Thymus (tissue), 11 donors: ENCODE results near the gene OTUD3. TPM values are rescaled to one million over a fixed set of nuclear protein-coding genes. Genes with fewer than 3 reads are reported as not detected.

Experiments used
- DNase-seq, 9 donors: peaks; one replicate each; pipeline ENCODE4 v3.0.0-alpha.2; 2013; ENCODE audit warnings: low spot score in 9 of 9, low read depth in 6 of 9, missing footprints in 1 of 9
- H3K27ac ChIP-seq, 2 donors: one replicate each; pipeline ENCODE4 v1.5.1; 2013; ENCODE audit warnings: control low read depth in 1 of 2, low read depth in 1 of 2, low read length in 1 of 2, mild to moderate bottlenecking in 1 of 2, moderate library complexity in 1 of 2
- H3K27me3 ChIP-seq, 2 donors: one replicate each; pipeline ENCODE4 v1.5.1; 2013; ENCODE audit warnings: low read length in 1 of 2; ENCODE audit not compliant: control insufficient read depth in 2 of 2, insufficient read depth in 1 of 2
- H3K36me3 ChIP-seq, 2 donors: one replicate each; pipeline ENCODE4 v1.5.1; 2013; ENCODE audit warnings: low read length in 1 of 2, mild to moderate bottlenecking in 1 of 2, moderate library complexity in 1 of 2; ENCODE audit not compliant: control insufficient read depth in 2 of 2, insufficient read depth in 2 of 2
- H3K4me1 ChIP-seq, 2 donors: one replicate each; pipeline ENCODE4 v1.5.1; 2013; ENCODE audit warnings: low read length in 2 of 2; ENCODE audit not compliant: control insufficient read depth in 2 of 2, insufficient read depth in 2 of 2
- H3K4me3 ChIP-seq, 2 donors: one replicate each; pipeline ENCODE4 v1.5.1; 2013; ENCODE audit warnings: low read length in 2 of 2, control low read depth in 1 of 2, mild to moderate bottlenecking in 1 of 2
- H3K9me3 ChIP-seq, 2 donors: one replicate each; pipeline ENCODE4 v1.5.1; 2013; ENCODE audit warnings: low read length in 1 of 2, mild to moderate bottlenecking in 1 of 2; ENCODE audit not compliant: control insufficient read depth in 2 of 2, insufficient read depth in 1 of 2
- WGBS: extraction: QIAGEN DNeasy Blood & Tissue Kit; methylation state at CpG from one replicate; pipeline ENCODE4 v1.1.7; 2013; 5-methylcytosine and 5-hydroxymethylcytosine counted together
- polyA plus RNA-seq: library from polyadenylated mRNA; stranded (reverse); fragments of 200-250 nt; gene quantifications from one replicate; pipeline ENCODE4 v1.2.3, GENCODE V29; 2013
- total RNA-seq: library from RNA; stranded (reverse); fragments of 120-200 nt; gene quantifications from one replicate; pipeline ENCODE4 v1.2.4, GENCODE V29; 2013
- donor health status: healthy.

The OTUD3 gene
- total and polyA plus RNA-seq, 2 donors = 3.6 to 3.7 TPM

DNA sequence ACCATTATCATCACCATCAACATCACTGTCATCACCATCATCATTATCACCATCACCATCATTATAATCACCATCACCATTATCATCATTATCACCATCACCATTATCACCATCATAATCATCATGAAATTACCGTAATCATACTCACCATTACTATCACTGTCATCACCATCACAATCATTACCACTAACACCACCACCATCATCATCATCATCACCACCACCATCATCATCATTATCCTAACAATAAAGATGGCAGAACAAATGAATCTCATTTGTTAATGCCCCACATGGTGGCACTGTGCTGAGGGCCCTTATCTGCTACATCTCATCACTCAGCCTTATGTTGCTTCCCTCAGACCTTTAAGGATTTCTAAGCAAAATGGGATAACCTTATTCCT is 50.7 kb downstream of the OTUD3 start:
- Histone ChIP-seq H3K9me3 (peaks cover 2 to 12% of the 10 kb centered on the region in 2 donors), H3K4me3 (no peak overlapping the region), H3K36me3 (no peaks in the 10 kb centered on the region), H3K4me1 (no peaks in the 10 kb centered on the region), H3K27ac (no peak overlapping the region), H3K27me3 (no peaks in the 10 kb centered on the region)
- no peak for DNase-seq
- WGBS = 98% methylated on average over 1 of the region's 1 CpG

DNA sequence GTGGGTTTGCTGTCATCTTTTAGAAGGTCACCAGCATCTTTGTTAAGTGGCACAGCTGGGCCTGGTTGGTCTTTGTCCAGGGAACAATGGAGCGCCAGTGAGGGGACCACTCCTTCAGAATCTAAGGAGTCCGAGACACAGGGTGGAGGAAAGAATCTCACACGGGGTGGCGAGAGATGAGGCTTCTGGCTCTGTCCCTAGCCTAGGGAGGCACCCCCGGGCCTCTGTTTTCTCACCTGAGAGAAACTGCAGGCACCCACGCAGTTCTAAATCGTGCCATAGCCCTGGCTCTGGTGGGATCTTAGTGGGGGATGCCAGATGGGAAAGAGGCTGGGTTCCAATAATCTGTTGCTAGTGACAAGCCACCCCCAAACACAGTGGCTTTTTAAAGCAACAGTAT is 52.1 kb downstream of the OTUD3 start:
- Histone ChIP-seq H3K4me3 (no peak overlapping the region), H3K4me1 (no peaks in the 10 kb centered on the region), H3K27me3 (no peaks in the 10 kb centered on the region), H3K27ac (no peak overlapping the region), H3K36me3 (no peaks in the 10 kb centered on the region), H3K9me3 (peaks cover 2 to 12% of the 10 kb centered on the region in 2 donors)
- DNase-seq = no peak
- WGBS = 94% methylated on average over 7 of the region's 7 CpGs

DNA sequence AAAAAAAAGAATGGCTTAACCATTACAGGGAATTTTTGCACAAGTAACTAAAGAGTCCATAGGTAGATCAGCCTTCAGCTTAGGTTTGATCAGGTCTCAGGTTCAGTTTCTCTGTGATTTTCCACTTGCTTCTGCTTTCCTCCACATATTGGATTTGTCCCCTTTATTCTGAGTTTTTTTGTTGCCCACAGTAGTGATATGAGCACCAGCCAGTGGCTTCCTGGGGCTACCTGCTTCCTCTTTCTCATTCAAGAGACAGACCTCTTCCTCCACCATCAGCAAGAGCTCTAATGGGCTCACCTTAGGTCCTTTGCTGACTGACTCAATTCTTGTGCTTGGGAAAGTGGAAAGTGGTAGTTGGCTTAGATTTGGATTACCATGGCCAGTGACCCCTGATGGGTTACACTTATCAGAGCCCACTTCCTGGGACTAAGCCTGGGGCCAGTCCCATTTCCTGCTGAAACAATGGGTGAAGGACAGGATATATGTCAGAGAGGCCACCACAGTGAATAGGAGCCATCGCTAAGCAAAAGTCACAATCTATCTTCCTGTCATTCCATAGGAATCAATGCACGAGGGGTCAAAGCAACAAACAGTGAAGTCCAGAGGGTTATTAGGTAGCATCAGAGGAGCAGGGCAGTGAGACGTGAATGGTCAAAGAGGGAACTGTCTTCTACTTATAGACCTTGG is 54.0 kb downstream of the OTUD3 start:
- 69% methylated on average over 3 of the region's 3 CpGs for WGBS
- H3K4me3 ChIP-seq = no peak overlapping the region
- H3K4me1 ChIP-seq = no peaks in the 10 kb centered on the region
- no peak for DNase-seq
- H3K27ac ChIP-seq = no peak overlapping the region
- no peaks in the 10 kb centered on the region for H3K36me3 ChIP-seq
- H3K27me3 ChIP-seq = no peaks in the 10 kb centered on the region
- H3K9me3 ChIP-seq = peaks cover 2 to 12% of the 10 kb centered on the region in 2 donors

DNA sequence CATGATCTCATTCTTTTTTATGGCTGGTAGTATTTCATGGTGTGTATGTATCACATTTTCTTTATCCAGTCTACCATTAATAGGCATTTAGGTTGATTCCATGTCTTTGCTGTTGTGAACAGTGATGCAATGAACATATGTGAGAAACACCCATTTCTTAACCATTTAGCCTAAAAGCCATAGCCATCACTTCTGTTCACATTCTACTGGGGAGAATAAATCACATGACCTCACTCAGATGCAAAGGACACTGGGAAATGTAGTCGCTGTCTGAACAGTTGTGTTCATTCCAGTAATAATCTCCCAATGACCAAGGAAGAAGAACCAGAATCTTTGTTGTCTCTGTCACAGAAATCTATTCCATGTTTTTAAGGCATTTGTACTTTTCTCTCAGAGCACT is 56.3 kb downstream of the OTUD3 start:
- Histone ChIP-seq H3K27me3 (no peaks in the 10 kb centered on the region), H3K27ac (no peak overlapping the region), H3K36me3 (no peaks in the 10 kb centered on the region), H3K4me3 (no peak overlapping the region), H3K9me3 (no peaks in the 10 kb centered on the region), H3K4me1 (no peaks in the 10 kb centered on the region)
- no peak for DNase-seq
- 80% methylated on average over 1 of the region's 1 CpG for WGBS

- DNase-seq = no peak
- 88% methylated on average over 7 of the region's 7 CpGs for WGBS
- no peak overlapping the region for H3K27ac ChIP-seq
- no peaks in the 10 kb centered on the region for H3K36me3 ChIP-seq
- no peaks in the 10 kb centered on the region for H3K9me3 ChIP-seq
- H3K4me3 ChIP-seq = no peak overlapping the region
- no peaks in the 10 kb centered on the region for H3K27me3 ChIP-seq
- H3K4me1 ChIP-seq = no peaks in the 10 kb centered on the region
These were observed 58.5 kb downstream of the OTUD3 start for GRCh38 chr1:19940486-19941205.

- Histone ChIP-seq H3K27me3 (no peaks in the 10 kb centered on the region), H3K4me1 (no peaks in the 10 kb centered on the region), H3K27ac (no peak overlapping the region), H3K36me3 (no peaks in the 10 kb centered on the region), H3K4me3 (no peak overlapping the region), H3K9me3 (no peaks in the 10 kb centered on the region)
- DNase-seq = no peak
- over 99% methylated on average over 3 of the region's 3 CpGs for WGBS
These were observed 59.0 kb downstream of the OTUD3 start for GRCh38 chr1:19941206-19941568.

GRCh38 chr1:19942088-19942487 is 59.9 kb downstream of the OTUD3 start:
- no peaks in the 10 kb centered on the region for H3K4me1 ChIP-seq
- H3K4me3 ChIP-seq = no peak overlapping the region
- H3K27ac ChIP-seq = no peak overlapping the region
- no peaks in the 10 kb centered on the region for H3K27me3 ChIP-seq
- H3K9me3 ChIP-seq = no peaks in the 10 kb centered on the region
- H3K36me3 ChIP-seq = no peaks in the 10 kb centered on the region
- DNase-seq = no peak
- 91% methylated on average over 3 of the region's 3 CpGs for WGBS

GRCh38 chr1:19942657-19943056 is 60.5 kb downstream of the OTUD3 start:
- DNase-seq = no peak
- Histone ChIP-seq H3K4me3 (no peak overlapping the region), H3K4me1 (no peaks in the 10 kb centered on the region), H3K27ac (no peak overlapping the region), H3K27me3 (no peaks in the 10 kb centered on the region), H3K36me3 (no peaks in the 10 kb centered on the region), H3K9me3 (no peaks in the 10 kb centered on the region)
- WGBS = 95% methylated on average over 2 of the region's 2 CpGs

DNA sequence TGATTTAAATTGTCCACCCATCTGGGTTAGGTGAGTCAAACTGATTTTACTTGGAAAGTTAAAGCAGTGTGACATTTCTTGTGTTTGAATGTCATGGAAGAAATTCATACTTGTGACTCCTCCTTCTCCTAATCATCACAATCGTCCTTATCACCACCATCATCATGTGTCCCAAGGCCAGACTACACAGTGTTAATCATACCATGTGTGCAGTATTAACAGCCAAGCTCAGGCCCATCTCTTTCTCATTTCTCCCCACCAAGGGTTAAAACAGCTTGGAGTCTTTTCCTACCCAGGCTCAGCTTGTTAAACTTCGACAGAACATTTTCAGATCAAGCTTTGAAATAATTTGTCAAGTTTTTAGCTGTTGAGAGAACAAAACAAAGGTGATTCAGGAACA is 63.7 kb downstream of the OTUD3 start:
- no peaks in the 10 kb centered on the region for H3K9me3 ChIP-seq
- no peak overlapping the region for H3K4me3 ChIP-seq
- no peaks in the 10 kb centered on the region for H3K27me3 ChIP-seq
- H3K36me3 ChIP-seq = no peaks in the 10 kb centered on the region
- no peak for DNase-seq
- 50% methylated on average over 2 of the region's 2 CpGs for WGBS
- no peaks in the 10 kb centered on the region for H3K4me1 ChIP-seq
- no peak overlapping the region for H3K27ac ChIP-seq
